ENCODE data around the gene SDK1.
"Not testable (repeated sequence)": the region's sequence is repeated elsewhere in the genome, so short reads cannot be mapped to it uniquely, and the experiment has no call there.

Gene SDK1

GRCh38 chr7:4308205-4308590 lies 1007.1 kb downstream of the SDK1 start:
- no peak for DNase-seq

GRCh38 chr7:4313911-4314310 lies 1012.9 kb downstream of the SDK1 start:
- DNase-seq, result not testable (repeated sequence)

GRCh38 chr7:4314316-4314715 lies 1013.3 kb downstream of the SDK1 start:
- not testable (repeated sequence) for DNase-seq

All from NCI-H774 (cell line).